ENCODE data around the gene SALL2. TPM values are rescaled to one million over a fixed set of nuclear protein-coding genes. Genes with fewer than 3 reads are reported as not detected.

Gene SALL2
- 10 to 100 TPM; 11.9 to 38.8 (median 22.8) TPM for total RNA-seq
- 10 to 100 TPM; 25.9 to 32.7 TPM for polyA plus RNA-seq
- long read RNA-seq, donor 1, partial matches to known transcripts = 5 of 38 reads
- long read RNA-seq, donor 1, other reads (novel, unspliced or antisense) = 32 of 38 reads
- long read RNA-seq, donor 2, full-length matches to known transcripts = 7 of 7 reads
- long read RNA-seq, donor 2, partial matches to known transcripts = 0 of 7 reads
- long read RNA-seq, donor 2, other reads (novel, unspliced or antisense) = 0 of 7 reads
- long read RNA-seq, donor 3, partial matches to known transcripts = 3 of 39 reads
- long read RNA-seq, donor 3, other reads (novel, unspliced or antisense) = 33 of 39 reads

GRCh38 chr14:21525962-21526671, at the start of gene SALL2:
TSS of gene SALL2 (minus strand) at chr14:21526346. CDS start at chr14:21526127, 219 bp downstream.
- peak; percentile 84 to 86 (median 85) for DNase-seq
- intact Hi-C loops (cut with DNase I) = no loop called here
- Histone ChIP-seq H3K4me3 (peak within 1 kb of the TSS; percentile 58), H3K27me3 (no peaks in the 10 kb centered on the region), H3K9me3 (no peaks in the 10 kb centered on the region), H3K36me3 (no peaks in the 10 kb centered on the region), H3K27ac (peak within 1 kb of the TSS; percentile 53 to 71), H3K4me1 (ENCODE audit: insufficient read depth) (peaks cover 4% of the 10 kb centered on the region)
- WGBS, 3 donors = 0 to 1% (median 1%) methylated on average over 41 to 43 of the region's 43 CpGs
- TF ChIP-seq, protein P1, sequence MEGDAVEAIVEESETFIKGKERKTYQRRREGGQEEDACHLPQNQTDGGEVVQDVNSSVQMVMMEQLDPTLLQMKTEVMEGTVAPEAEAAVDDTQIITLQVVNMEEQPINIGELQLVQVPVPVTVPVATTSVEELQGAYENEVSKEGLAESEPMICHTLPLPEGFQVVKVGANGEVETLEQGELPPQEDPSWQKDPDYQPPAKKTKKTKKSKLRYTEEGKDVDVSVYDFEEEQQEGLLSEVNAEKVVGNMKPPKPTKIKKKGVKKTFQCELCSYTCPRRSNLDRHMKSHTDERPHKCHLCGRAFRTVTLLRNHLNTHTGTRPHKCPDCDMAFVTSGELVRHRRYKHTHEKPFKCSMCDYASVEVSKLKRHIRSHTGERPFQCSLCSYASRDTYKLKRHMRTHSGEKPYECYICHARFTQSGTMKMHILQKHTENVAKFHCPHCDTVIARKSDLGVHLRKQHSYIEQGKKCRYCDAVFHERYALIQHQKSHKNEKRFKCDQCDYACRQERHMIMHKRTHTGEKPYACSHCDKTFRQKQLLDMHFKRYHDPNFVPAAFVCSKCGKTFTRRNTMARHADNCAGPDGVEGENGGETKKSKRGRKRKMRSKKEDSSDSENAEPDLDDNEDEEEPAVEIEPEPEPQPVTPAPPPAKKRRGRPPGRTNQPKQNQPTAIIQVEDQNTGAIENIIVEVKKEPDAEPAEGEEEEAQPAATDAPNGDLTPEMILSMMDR (IDR thresholded peaks at IDR 0.05) = no peak
- TF ChIP-seq POLR2A (IDR thresholded peaks at IDR 0.05) (no peak), EP300 (IDR thresholded peaks at IDR 0.05) (no peak)

- TF ChIP-seq, protein P1 (IDR thresholded peaks at IDR 0.05) = no peak
- TF ChIP-seq EP300 (IDR thresholded peaks at IDR 0.05) (no peak), POLR2A (IDR thresholded peaks at IDR 0.05) (no peak)
- Histone ChIP-seq H3K9me3 (no peaks in the 10 kb centered on the region), H3K4me3 (no peak overlapping the region), H3K27me3 (no peaks in the 10 kb centered on the region), H3K27ac (no peak overlapping the region), H3K4me1 (ENCODE audit: insufficient read depth) (no peaks in the 10 kb centered on the region), H3K36me3 (no peaks in the 10 kb centered on the region)
- intact Hi-C loops (cut with DNase I) = no loop called here
- no peak for DNase-seq
- 28 to 61% (median 37%) methylated on average over 6 of the region's 6 CpGs for WGBS, 3 donors
Measured at GRCh38 chr14:21575661-21576060, 49.5 kb upstream of the SALL2 start.

DNA sequence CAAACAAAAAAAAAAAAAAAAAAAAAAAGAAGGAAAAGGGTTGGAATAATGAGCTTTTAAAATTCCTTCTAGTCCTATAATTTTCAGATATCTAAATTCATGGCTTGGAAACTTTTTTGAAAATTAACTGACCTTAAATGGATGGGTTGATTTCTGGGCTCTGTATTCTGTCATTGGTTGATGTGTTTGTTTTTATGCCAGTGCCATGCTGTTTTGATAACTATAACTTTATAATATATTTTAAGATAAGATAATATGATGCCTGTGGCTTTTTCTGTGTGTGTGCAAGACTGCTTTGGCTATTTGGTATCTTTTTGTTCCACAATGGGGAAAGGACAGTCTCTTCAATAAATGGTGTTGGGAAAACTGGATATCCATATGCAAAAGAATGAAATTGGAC, 46.5 kb upstream of the SALL2 start:
- intact Hi-C loops (cut with DNase I) = no loop called here
- Histone ChIP-seq H3K27ac (no peak overlapping the region), H3K9me3 (no peaks in the 10 kb centered on the region), H3K4me3 (no peak overlapping the region), H3K27me3 (no peaks in the 10 kb centered on the region), H3K4me1 (ENCODE audit: insufficient read depth) (no peaks in the 10 kb centered on the region), H3K36me3 (no peaks in the 10 kb centered on the region)
- no peak for DNase-seq
- no peak for TF ChIP-seq POLR2A (IDR thresholded peaks at IDR 0.05)
- no peak for TF ChIP-seq EP300 (IDR thresholded peaks at IDR 0.05)
- TF ChIP-seq, protein P1 (IDR thresholded peaks at IDR 0.05) = no peak

DNA sequence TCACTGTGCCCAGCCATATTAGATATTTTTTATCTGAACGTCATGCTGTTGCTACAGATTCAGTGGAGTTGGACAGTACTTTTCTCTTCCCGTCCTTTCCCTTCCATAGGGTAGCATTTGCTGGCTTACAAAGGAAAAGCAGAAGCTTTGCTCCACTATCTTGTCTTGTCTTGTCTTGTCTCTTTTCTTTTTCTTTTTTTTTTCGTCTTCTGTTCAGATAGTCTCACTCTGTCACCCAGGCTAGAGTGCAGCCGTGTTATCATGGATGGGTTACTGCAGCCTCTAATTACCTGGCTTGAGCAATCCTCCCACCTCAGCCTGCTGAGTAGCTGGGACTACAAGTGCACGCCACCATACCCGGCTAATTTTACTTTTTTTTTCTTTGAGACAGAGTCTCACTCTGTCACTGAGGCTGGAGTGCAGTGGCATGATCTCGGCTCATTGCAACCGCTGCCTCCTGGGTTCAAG, 32.6 kb upstream of the SALL2 start:
- H3K4me3 ChIP-seq = no peak overlapping the region
- intact Hi-C loops (cut with DNase I) = loop anchor here in 1 of 4 donors (10.0 kb wide), 1 partner anchor 104 kb away; the partner anchor contains the start of gene CHD8
- no peaks in the 10 kb centered on the region for H3K4me1 ChIP-seq (ENCODE audit: insufficient read depth)
- 71 to 77% (median 72%) methylated on average over 8 of the region's 8 CpGs for WGBS, 3 donors
- H3K9me3 ChIP-seq = no peaks in the 10 kb centered on the region
- TF ChIP-seq, protein P1 (IDR thresholded peaks at IDR 0.05) = no peak
- TF ChIP-seq EP300 (IDR thresholded peaks at IDR 0.05) (no peak), POLR2A (IDR thresholded peaks at IDR 0.05) (no peak)
- H3K27me3 ChIP-seq = no peaks in the 10 kb centered on the region
- no peak overlapping the region for H3K27ac ChIP-seq
- DNase-seq = no peak
- no peaks in the 10 kb centered on the region for H3K36me3 ChIP-seq
